Activated CD4-positive, alpha-beta T cell treated with anti-CD3 and anti-CD28 coated beads, Interleukin-2, amount 50 U/mL, for 24 hours (primary cell): Measurements from ENCODE around the gene PPIF.
A peak's percentile ranks its signal among the peaks of the same experiment; 100 is the strongest.

Experiments used
- DNase-seq, 2 donors: peaks; one replicate each; pipeline ENCODE4 v3.0.0-alpha.2; 2020; ENCODE audit warnings: low read depth in 1 of 2, low spot score in 1 of 2

Gene PPIF

GRCh38 chr10:79347226-79347893 lies at the start of gene PPIF:
TSS of gene PPIF (plus strand) at chr10:79347469. CDS start at chr10:79347549, 80 bp downstream.
- peak; percentile 89 to 90 for DNase-seq

- DNase-seq = no peak
These were observed 48.6 kb upstream of the PPIF start for GRCh38 chr10:79298403-79299244.

- no peak for DNase-seq
These were observed 47.6 kb upstream of the PPIF start for GRCh38 chr10:79299397-79300241.

- no peak for DNase-seq
These were observed 46.6 kb upstream of the PPIF start for GRCh38 chr10:79300711-79301110.

- DNase-seq = no peak
These were observed 45.3 kb upstream of the PPIF start for GRCh38 chr10:79301754-79302530.

GRCh38 chr10:79303631-79304478 lies 43.4 kb upstream of the PPIF start:
- DNase-seq = no peak

- no peak for DNase-seq
These were observed 42.7 kb upstream of the PPIF start for GRCh38 chr10:79304479-79305087.

GRCh38 chr10:79305515-79305914 lies 41.8 kb upstream of the PPIF start:
- DNase-seq = no peak

GRCh38 chr10:79305988-79306387 lies 41.3 kb upstream of the PPIF start:
- DNase-seq = no peak

GRCh38 chr10:79306644-79307220 lies 40.5 kb upstream of the PPIF start:
- DNase-seq = no peak

- DNase-seq = no peak
These were observed 39.3 kb upstream of the PPIF start for GRCh38 chr10:79308016-79308415.

- no peak for DNase-seq
These were observed 38.2 kb upstream of the PPIF start for GRCh38 chr10:79308969-79309665.

- no peak for DNase-seq
These were observed 36.9 kb upstream of the PPIF start for GRCh38 chr10:79310200-79310865.

GRCh38 chr10:79310911-79311573 lies 36.2 kb upstream of the PPIF start:
- DNase-seq = no peak

GRCh38 chr10:79311581-79312407 lies 35.5 kb upstream of the PPIF start:
- no peak for DNase-seq

- no peak for DNase-seq
These were observed 34.6 kb upstream of the PPIF start for GRCh38 chr10:79312601-79313187.
